RWPE1 (cell line): ENCODE data around the gene SLC6A3.
"Not testable (repeated sequence)": the region's sequence is repeated elsewhere in the genome, so short reads cannot be mapped to it uniquely, and the experiment has no call there.

Experiments used
- CTCF ChIA-PET: fragments of 350-600 bp; sonication (Branson Sonifier 250); formaldehyde crosslinking; extraction: SDS; loops from one replicate; lab custom pipeline; 2021; lab: Yijun Ruan, JAX
- POLR2A ChIA-PET: fragments of 400-600 bp; formaldehyde crosslinking; extraction: SDS; loops from one replicate; lab custom pipeline; 2020; ENCODE audit warnings: antibody characterized with exemption; ENCODE audit not compliant: low non-redundant PET; lab: Yijun Ruan, JAX
- DNase-seq: peaks from one replicate; pipeline ENCODE4 v3.0.0; 2012; ENCODE audit warnings: low spot score
- H3K27ac ChIP-seq: fragments of 450-650 bp; 2 replicates; pipeline ENCODE4 v1.5.1; 2017
- CTCF ChIP-seq: fragments of 450-650 bp; conservative IDR thresholded peaks from 2 replicates; pipeline ENCODE4 v1.5.1; 2017; ENCODE audit warnings: low read depth, mild to moderate bottlenecking

Gene SLC6A3

GRCh38 chr5:1479581-1480188, 34.4 kb upstream of the SLC6A3 start:
- ChIA-PET POLR2A (no interaction called here), CTCF (interaction anchor here (0.6 to 1.3 kb wide), 7 partner anchors 18 to 557 kb away, joined by 3 to 6 read pairs (median 3); no protein-coding TSS in a partner anchor)
- TF ChIP-seq CTCF = peak; percentile 76
- peak; percentile 32 for DNase-seq
- H3K27ac ChIP-seq = peak overlapping the region; percentile 75

DNA sequence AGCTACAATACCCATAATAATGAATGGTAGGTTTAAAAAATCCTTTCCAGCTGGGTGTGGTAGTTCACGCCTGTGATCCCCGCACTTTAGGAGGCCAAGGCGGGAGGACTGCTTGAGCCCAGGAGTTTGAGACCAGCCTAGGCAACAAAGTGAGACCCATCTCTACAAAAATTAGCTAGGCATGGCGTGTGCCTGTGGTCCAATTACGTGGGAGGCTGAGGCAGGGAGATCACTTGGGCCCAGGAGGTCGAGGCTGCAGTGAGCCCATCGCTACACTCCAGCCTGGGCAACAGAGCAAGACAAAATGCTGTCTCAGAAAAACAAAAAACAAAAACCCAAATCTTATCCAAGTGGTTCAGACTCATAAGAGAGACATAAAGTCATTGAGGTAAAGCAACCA, 33.8 kb upstream of the SLC6A3 start:
- H3K27ac ChIP-seq = no peak overlapping the region
- ChIA-PET CTCF (interaction anchor here (0.7 to 1.3 kb wide), 5 partner anchors 19 to 170 kb away, joined by 3 to 4 read pairs (median 3); no protein-coding TSS in a partner anchor), POLR2A (no interaction called here)
- no peak for TF ChIP-seq CTCF
- DNase-seq = no peak

DNA sequence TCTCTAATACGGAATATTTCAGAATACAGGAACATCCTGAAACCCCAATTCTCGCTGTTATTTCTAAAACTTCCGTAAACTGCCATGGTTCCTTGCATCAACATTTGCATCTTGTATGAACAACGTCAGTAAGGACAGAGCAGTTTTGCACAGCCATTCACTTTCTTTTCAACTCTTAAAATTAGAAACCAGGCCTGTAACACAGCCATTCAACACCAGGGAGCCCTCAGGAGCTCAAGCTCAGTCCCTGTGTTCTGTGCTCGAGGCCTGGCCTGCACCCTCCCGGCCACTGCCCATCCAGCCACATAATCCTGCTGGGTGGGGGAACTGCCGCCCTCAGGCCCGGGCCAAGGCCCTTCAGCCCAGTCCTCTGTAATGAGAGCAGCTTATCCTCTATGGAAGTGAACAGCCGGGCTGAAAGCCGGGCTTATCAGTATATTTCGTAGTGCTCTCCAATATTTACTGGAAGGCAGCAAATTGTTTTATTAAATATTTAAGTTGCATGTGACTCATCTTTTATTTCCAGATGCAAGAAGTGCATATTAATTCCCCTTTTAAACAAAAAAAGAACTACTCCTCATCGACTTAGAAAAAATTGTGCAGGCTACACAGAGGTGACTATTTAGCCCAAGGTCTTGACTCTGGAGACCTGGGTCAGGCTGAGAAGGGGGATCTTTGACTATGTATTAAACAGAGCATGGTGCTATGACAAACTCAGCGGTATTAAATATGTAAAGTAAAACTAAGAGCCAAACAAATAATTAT, 33.2 kb upstream of the SLC6A3 start:
- CTCF ChIA-PET = interaction anchor here (0.7 to 1.0 kb wide), 2 partner anchors 30 to 171 kb away, joined by 3 to 4 read pairs; no protein-coding TSS in a partner anchor
- POLR2A ChIA-PET = no interaction called here
- no peak overlapping the region for H3K27ac ChIP-seq
- DNase-seq = no peak
- TF ChIP-seq CTCF = no peak

DNA sequence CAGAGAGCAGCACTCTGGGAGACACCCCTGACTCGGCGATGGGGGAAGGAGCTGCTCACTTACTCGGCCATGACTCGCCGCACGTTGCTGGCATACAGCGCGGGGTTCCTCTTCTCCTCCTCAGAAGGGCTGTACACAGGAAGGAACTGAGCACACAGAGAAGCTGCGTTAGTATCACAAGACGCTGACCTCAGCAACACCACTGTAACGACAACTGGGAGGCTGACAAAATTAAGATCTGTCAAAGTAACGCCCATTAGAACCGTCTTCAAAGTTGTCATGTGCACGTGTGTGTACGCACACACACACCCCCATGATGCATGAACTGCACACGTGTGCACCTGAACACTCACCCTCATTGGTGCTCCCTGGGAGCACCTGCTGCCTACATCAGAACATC, 32.1 kb upstream of the SLC6A3 start:
- no peak for DNase-seq
- ChIA-PET CTCF (no interaction called here), POLR2A (no interaction called here)
- H3K27ac ChIP-seq = no peak overlapping the region
- TF ChIP-seq CTCF = no peak

DNA sequence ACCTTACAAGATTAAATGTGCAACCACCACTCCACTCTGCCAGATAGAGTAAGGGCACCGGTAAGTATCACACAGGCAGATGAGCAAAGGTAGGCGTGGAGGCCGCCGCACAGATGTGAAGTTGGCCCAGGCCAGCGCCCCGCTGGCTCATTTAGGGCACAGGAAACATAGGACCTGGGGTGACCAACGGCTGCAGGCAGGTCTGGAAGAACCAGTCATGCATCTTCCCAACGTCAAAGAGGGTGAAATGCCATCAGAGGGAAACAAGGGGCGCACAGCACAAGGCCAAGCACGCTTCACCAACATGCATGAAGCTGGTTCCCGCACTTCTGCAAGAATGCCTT, 31.7 kb upstream of the SLC6A3 start:
- DNase-seq = no peak
- POLR2A ChIA-PET = no interaction called here
- CTCF ChIA-PET = no interaction called here
- H3K27ac ChIP-seq = 0 out of 2 replicates have a peak overlapping the region, but pooled peaks have one; percentile 6
- TF ChIP-seq CTCF = no peak

DNA sequence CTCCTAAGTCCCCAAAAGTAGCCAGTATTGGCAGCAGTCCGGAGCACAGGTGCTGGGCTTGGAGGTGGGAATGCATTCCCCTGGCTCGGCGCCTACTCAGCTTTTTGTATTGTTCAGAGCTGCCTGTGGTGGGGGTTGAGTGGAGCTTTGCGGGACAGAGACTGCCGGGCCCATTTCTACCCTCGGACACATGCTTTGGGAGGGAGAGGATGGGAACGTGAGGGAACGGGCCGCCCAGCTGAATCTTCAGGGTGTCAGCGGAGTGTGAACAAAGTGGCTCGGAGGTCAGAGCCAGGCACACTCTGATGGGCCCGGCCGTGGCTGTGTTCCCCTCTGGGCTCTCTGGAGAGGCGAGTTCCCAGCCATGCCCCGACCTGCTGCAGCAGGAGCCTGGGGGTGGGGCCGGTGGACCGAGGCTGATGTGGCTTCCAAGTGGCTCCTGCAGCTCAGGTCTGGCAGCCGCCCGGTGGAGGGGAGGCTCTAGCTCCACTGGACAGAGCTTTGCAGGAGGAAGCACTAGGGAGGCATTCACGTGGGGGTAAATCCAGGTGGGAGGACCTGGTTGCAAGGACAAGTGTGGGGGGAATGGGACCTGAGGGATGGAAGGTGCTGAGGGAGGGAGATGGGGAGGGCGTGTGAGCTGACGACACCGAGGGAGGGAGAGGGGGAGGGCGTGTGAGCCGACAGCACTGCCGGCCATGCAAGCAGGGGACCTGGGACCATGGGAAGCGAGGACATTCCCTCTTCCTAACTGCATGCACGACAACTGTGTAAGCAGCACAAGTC, 31.1 kb upstream of the SLC6A3 start:
- no peak for TF ChIP-seq CTCF
- no peak for DNase-seq
- H3K27ac ChIP-seq = peak overlapping the region; percentile 6; the same call in 1 of the 2 replicates
- POLR2A ChIA-PET = no interaction called here
- CTCF ChIA-PET = no interaction called here

DNA sequence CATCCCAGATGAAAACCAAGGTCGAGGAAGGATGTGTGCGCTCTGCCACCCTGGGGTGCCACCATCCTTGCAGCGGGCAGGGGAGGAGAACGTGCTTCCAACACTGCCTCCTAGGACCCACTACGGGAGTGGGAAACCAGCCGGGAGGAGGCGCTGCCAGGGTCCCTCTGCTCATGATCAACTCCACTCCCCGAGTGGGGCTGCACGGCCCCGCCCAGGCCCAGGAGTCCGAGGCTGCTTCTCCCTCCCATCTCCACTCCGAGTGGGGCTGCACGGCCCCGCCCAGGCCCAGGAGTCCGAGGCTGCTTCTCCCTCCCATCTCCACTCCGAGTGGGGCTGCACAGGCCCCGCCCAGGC, 30.3 kb upstream of the SLC6A3 start:
- POLR2A ChIA-PET, DNase-seq: not testable (repeated sequence)
- CTCF ChIA-PET = interaction anchor here (0.5 kb wide), 1 partner anchor 933 kb away, joined by 3 read pairs; no protein-coding TSS in a partner anchor
- 0 out of 2 replicates have a peak overlapping the region, but pooled peaks have one; percentile 4 for H3K27ac ChIP-seq
